PC-3 (cell line): ENCODE results near the gene MBD3L5. TPM values are rescaled to one million over a fixed set of nuclear protein-coding genes. Genes with fewer than 3 reads are reported as not detected.

Experiments
- ATAC-seq: fragments of 200-7000 bp; cut with Tn5 transposase; 2 replicates; pipeline ENCODE4 v1.9.1; 2020; ENCODE audit warnings: mild to moderate bottlenecking, moderate library complexity
- BruUV-seq: library from RNA; stranded (reverse); fragments of 400-500 nt; replicated peaks from 2 replicates; lab custom pipeline; 2021; lab: Mats Ljungman, UMichigan
- CTCF ChIA-PET: fragments of 300-600 bp; sonication (Branson Sonifier 250); formaldehyde crosslinking; loops from one replicate; lab custom pipeline; 2022; ENCODE audit warnings: antibody characterized with exemption; lab: Charles Lee
- POLR2A ChIA-PET: fragments of 300-600 bp; sonication (Branson Sonifier 250); formaldehyde crosslinking; loops from one replicate; lab custom pipeline; 2022; ENCODE audit warnings: antibody characterized with exemption; ENCODE audit not compliant: unreplicated experiment; lab: Charles Lee
- DNase-seq: peaks from one replicate; pipeline ENCODE4 v3.0.0-alpha.2; 2015
- H2AFZ ChIP-seq: fragments of 300-600 bp; sonication (generic); 2 replicates; pipeline ENCODE4 v1.6.0; 2016; ENCODE audit warnings: antibody characterized with exemption, low read length
- H3F3A ChIP-seq: fragments of 300-600 bp; sonication (generic); one replicate; pipeline ENCODE4 v1.6.0; 2017; ENCODE audit warnings: antibody characterized with exemption, low read length, control low read depth, mild to moderate bottlenecking; ENCODE audit not compliant: unreplicated experiment
- H3K27ac ChIP-seq: fragments of 300-600 bp; sonication (generic); 2 replicates; pipeline ENCODE4 v1.5.1; 2016; ENCODE audit warnings: mild to moderate bottlenecking, low read length
- H3K27me3 ChIP-seq: fragments of 300-600 bp; sonication (generic); 2 replicates; pipeline ENCODE4 v1.6.1; 2016; ENCODE audit warnings: low read length, mixed read lengths
- H3K36me3 ChIP-seq: fragments of 300-600 bp; sonication (generic); 2 replicates; pipeline ENCODE4 v1.6.1; 2016; ENCODE audit warnings: low read depth, mixed run types, low read length, mixed read lengths
- H3K4me1 ChIP-seq: fragments of 300-600 bp; sonication (generic); 2 replicates; pipeline ENCODE4 v1.5.1; 2016; ENCODE audit warnings: low read length; ENCODE audit not compliant: insufficient read depth
- H3K4me2 ChIP-seq: fragments of 300-600 bp; sonication (generic); 2 replicates; pipeline ENCODE4 v1.6.0; 2016; ENCODE audit warnings: low read length
- H3K4me3 ChIP-seq: fragments of 300-600 bp; sonication (generic); 2 replicates; pipeline ENCODE4 v1.5.1; 2016; ENCODE audit warnings: mild to moderate bottlenecking, low read length, mixed read lengths
- H3K79me2 ChIP-seq: fragments of 300-600 bp; sonication (generic); 2 replicates; pipeline ENCODE4 v1.6.1; 2017; ENCODE audit warnings: low read length, mixed read lengths
- H3K9ac ChIP-seq: fragments of 300-600 bp; sonication (generic); 2 replicates; pipeline ENCODE4 v1.6.0; 2016; ENCODE audit warnings: mild to moderate bottlenecking, low read length
- H3K9me2 ChIP-seq: fragments of 300-600 bp; sonication (generic); replicated peaks from 2 replicates; pipeline ENCODE4 v1.6.1; 2016; ENCODE audit warnings: mixed run types, low read length, mixed read lengths
- H3K9me3 ChIP-seq: fragments of 300-600 bp; sonication (generic); 2 replicates; pipeline ENCODE4 v1.6.1; 2016; ENCODE audit warnings: low read length, mixed read lengths
- H4K20me1 ChIP-seq: fragments of 300-600 bp; sonication (generic); 2 replicates; pipeline ENCODE4 v1.6.1; 2016; ENCODE audit warnings: low read length, mixed read lengths
- CTCF ChIP-seq: fragments of 300-600 bp; sonication (generic); conservative IDR thresholded peaks from 2 replicates; pipeline ENCODE4 v1.5.1; 2017; ENCODE audit warnings: antibody characterized with exemption, low read depth, mild to moderate bottlenecking, low read length
- EZH2 ChIP-seq: fragments of 300-600 bp; sonication (generic); IDR thresholded peaks from one replicate; pipeline ENCODE4 v1.6.1; 2017; ENCODE audit warnings: antibody characterized with exemption, mild to moderate bottlenecking, low read length; ENCODE audit not compliant: unreplicated experiment
- EZH2phosphoT487 ChIP-seq: fragments of 300-600 bp; sonication (generic); IDR thresholded peaks from 2 replicates; pipeline ENCODE4 v1.6.1; 2018; ENCODE audit warnings: mild to moderate bottlenecking, antibody characterized with exemption, low read length, borderline replicate concordance
- intact Hi-C: fragments of 100-400 bp; cut with micrococcal nuclease; formaldehyde crosslinking; loops from 2 replicates; pipeline ENCODE4 v1.9.0; 2023
- total RNA-seq: library from RNA; depleted of rRNA; stranded (reverse); fragments of >200 nt; gene quantifications from 2 replicates; pipeline ENCODE4 v1.2.3, GENCODE V29; 2014

Gene MBD3L5
- total RNA-seq, 1 experiment from 2014 or later, result not detected

- no peak overlapping the region for H3K27ac ChIP-seq
- no peak overlapping the region for H3K4me2 ChIP-seq
- TF ChIP-seq EZH2phosphoT487, result no peak
- TF ChIP-seq CTCF, result no peak
- TF ChIP-seq EZH2, result no peak
- 0 out of 2 replicates have a peak, but pooled peaks cover 4% of the 10 kb centered on the region for H3K9me2 ChIP-seq
- no peaks in the 10 kb centered on the region for H3K4me1 ChIP-seq
- H3K79me2 ChIP-seq, result no peaks in the 10 kb centered on the region
- BruUV-seq, result no TSS peak
- H3K9me3 ChIP-seq, result no peaks in the 10 kb centered on the region
- no peak overlapping the region for H3K9ac ChIP-seq
- ChIA-PET CTCF (no interaction called here), POLR2A (no interaction called here)
- peaks cover 23% of the 10 kb centered on the region for H3K27me3 ChIP-seq
- H2AFZ ChIP-seq, result no peak overlapping the region
- no peak for ATAC-seq
- no peaks in the 10 kb centered on the region for H4K20me1 ChIP-seq
- H3K36me3 ChIP-seq, result no peaks in the 10 kb centered on the region
- DNase-seq, result no peak
- no peaks in the 10 kb centered on the region for H3F3A ChIP-seq
- no peak overlapping the region for H3K4me3 ChIP-seq
- intact Hi-C loops, result no loop called here
Measured at GRCh38 chr19:7000816-7001215, 29.6 kb upstream of the MBD3L5 start.

- intact Hi-C loops, result no loop called here
- Histone ChIP-seq H3K4me1 (no peaks in the 10 kb centered on the region), H3K9ac (no peak overlapping the region), H3K36me3 (no peaks in the 10 kb centered on the region), H3K27me3 (peaks cover 31% of the 10 kb centered on the region), H3K9me3 (no peaks in the 10 kb centered on the region), H3K4me3 (no peak overlapping the region), H3K4me2 (no peak overlapping the region), H3K27ac (no peak overlapping the region), H3F3A (no peaks in the 10 kb centered on the region), H3K9me2 (0 out of 2 replicates have a peak, but pooled peaks cover 4% of the 10 kb centered on the region), H4K20me1 (no peaks in the 10 kb centered on the region), H3K79me2 (no peaks in the 10 kb centered on the region), H2AFZ (no peak overlapping the region)
- TF ChIP-seq EZH2phosphoT487, result no peak
- peak; percentile 75 for TF ChIP-seq CTCF
- no TSS peak for BruUV-seq
- ChIA-PET CTCF (no interaction called here), POLR2A (no interaction called here)
- DNase-seq (peak; percentile 74), ATAC-seq (peak; percentile 83)
Measured at GRCh38 chr19:7004313-7004931, 26.0 kb upstream of the MBD3L5 start.

- Histone ChIP-seq H3K9me2 (no peaks in the 10 kb centered on the region), H3K9ac (no peak overlapping the region), H3K27ac (no peak overlapping the region), H3F3A (no peaks in the 10 kb centered on the region), H3K9me3 (no peaks in the 10 kb centered on the region), H3K4me2 (no peak overlapping the region), H2AFZ (no peak overlapping the region), H3K4me1 (no peaks in the 10 kb centered on the region), H3K27me3 (peaks cover 13% of the 10 kb centered on the region), H4K20me1 (no peaks in the 10 kb centered on the region), H3K79me2 (no peaks in the 10 kb centered on the region), H3K36me3 (no peaks in the 10 kb centered on the region), H3K4me3 (no peak overlapping the region)
- ATAC-seq, result no peak
- no peak for DNase-seq
- no TSS peak for BruUV-seq
- ChIA-PET CTCF (no interaction called here), POLR2A (no interaction called here)
- TF ChIP-seq CTCF, result no peak
- TF ChIP-seq EZH2phosphoT487, result no peak
- no peak for TF ChIP-seq EZH2
- intact Hi-C loops, result no loop called here
Measured at GRCh38 chr19:7006135-7006704, 24.2 kb upstream of the MBD3L5 start.
